Activated CD8-positive, alpha-beta T cell treated with anti-CD3 and anti-CD28 coated beads for 36 hours (primary cell): ENCODE results near the gene CAMK2G. TPM values are rescaled to one million over a fixed set of nuclear protein-coding genes. Genes with fewer than 3 reads are reported as not detected.

Source experiments
- ATAC-seq: fragments of 200-7000 bp; cut with Tn5 transposase; one replicate; pipeline ENCODE4 v1.10.0; 2021; ENCODE audit warnings: mild to moderate bottlenecking, moderate library complexity
- CTCF ChIA-PET: fragments of 350-600 bp; sonication (Branson Sonifier 250); formaldehyde crosslinking; loops from one replicate; lab custom pipeline; 2021; ENCODE audit warnings: antibody characterized with exemption; lab: Charles Lee
- POLR2A ChIA-PET: fragments of 350-600 bp; sonication (Branson Sonifier 250); formaldehyde crosslinking; loops from one replicate; lab custom pipeline; 2021; ENCODE audit warnings: antibody characterized with exemption; lab: Charles Lee
- DNase-seq: peaks from one replicate; pipeline ENCODE4 v3.0.0-alpha.2; 2020
- H3K27ac Mint-ChIP-seq: one replicate; pipeline ENCODE4 v1.8.0; 2021; ENCODE audit warnings: mild to moderate bottlenecking, mixed read lengths
- H3K27me3 Mint-ChIP-seq: one replicate; pipeline ENCODE4 v1.8.0; 2021; ENCODE audit warnings: mixed read lengths
- H3K36me3 Mint-ChIP-seq: one replicate; pipeline ENCODE4 v1.8.0; 2021; ENCODE audit warnings: low read depth, mixed read lengths
- H3K4me1 Mint-ChIP-seq: one replicate; pipeline ENCODE4 v1.8.0; 2021; ENCODE audit warnings: low read depth, mixed read lengths
- H3K4me3 Mint-ChIP-seq: one replicate; pipeline ENCODE4 v1.8.0; 2021; ENCODE audit warnings: mild to moderate bottlenecking, moderate library complexity, mixed read lengths
- H3K9me3 Mint-ChIP-seq: one replicate; pipeline ENCODE4 v1.8.0; 2021; ENCODE audit warnings: mixed read lengths
- intact Hi-C: fragments of 100-400 bp; cut with micrococcal nuclease; formaldehyde crosslinking; loops from one replicate; pipeline ENCODE4 v1.10.0; 2022
- total RNA-seq, 2 experiments: library from RNA; stranded (reverse); gene quantifications; one replicate each; pipeline ENCODE4 v1.2.3, GENCODE V29; 2021
- TF ChIP-seq, protein P1 (sequence below): fragments of 200-600 bp; IDR thresholded peaks from one replicate; pipeline ENCODE4 v1.8.0; 2022; ENCODE audit warnings: antibody characterized with exemption, mild to moderate bottlenecking

The CAMK2G gene
- total RNA-seq, 2 experiments from 2014 or later: 17.8 to 18.5 TPM

DNA sequence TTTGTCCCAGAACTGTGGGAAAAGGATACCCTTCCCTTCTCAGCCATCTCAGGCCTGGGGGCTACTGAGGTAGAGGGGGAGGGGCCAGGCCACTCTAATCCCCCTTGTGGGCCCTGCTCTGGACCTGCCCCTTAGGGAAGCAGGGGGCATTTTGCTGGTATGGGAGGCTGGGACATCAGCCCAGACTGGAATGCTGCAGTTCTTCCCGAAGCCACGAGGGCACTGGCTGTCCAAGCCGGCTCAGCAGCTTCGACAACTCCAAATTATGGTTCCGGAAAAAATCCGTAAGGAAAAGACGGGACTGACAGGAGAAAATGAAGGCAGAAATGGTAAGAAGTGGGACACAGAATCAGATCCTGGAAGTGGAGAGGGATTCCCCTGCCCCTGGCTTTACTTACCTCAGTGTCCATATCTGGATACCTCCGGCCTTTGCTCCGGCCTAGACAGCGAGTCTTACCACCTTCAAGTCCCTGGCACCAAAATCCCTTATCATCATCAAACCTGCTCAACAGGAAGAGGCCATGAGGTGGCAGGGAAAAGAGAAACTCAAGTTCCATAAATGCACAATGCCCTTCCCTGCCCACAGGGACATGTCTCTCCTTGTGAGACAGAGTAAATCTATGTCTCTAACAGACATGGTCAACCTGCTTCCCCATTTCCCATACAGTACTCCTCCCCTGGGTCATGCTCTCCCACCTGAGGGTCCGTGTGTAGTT lies 71.9 kb downstream of the CAMK2G start:
- no peaks in the 10 kb centered on the region for H3K27me3 Mint-ChIP-seq
- no peak overlapping the region for H3K4me3 Mint-ChIP-seq
- H3K36me3 Mint-ChIP-seq: peaks cover 53% of the 10 kb centered on the region
- intact Hi-C loops: no loop called here
- DNase-seq: no peak
- TF ChIP-seq, protein P1, sequence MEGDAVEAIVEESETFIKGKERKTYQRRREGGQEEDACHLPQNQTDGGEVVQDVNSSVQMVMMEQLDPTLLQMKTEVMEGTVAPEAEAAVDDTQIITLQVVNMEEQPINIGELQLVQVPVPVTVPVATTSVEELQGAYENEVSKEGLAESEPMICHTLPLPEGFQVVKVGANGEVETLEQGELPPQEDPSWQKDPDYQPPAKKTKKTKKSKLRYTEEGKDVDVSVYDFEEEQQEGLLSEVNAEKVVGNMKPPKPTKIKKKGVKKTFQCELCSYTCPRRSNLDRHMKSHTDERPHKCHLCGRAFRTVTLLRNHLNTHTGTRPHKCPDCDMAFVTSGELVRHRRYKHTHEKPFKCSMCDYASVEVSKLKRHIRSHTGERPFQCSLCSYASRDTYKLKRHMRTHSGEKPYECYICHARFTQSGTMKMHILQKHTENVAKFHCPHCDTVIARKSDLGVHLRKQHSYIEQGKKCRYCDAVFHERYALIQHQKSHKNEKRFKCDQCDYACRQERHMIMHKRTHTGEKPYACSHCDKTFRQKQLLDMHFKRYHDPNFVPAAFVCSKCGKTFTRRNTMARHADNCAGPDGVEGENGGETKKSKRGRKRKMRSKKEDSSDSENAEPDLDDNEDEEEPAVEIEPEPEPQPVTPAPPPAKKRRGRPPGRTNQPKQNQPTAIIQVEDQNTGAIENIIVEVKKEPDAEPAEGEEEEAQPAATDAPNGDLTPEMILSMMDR: no peak
- ATAC-seq: no peak
- CTCF ChIA-PET: interaction anchor here (1.0 kb wide), 1 partner anchor 77 kb away, joined by 3 read pairs; no protein-coding TSS in a partner anchor
- peaks cover 31% of the 10 kb centered on the region for H3K4me1 Mint-ChIP-seq
- H3K27ac Mint-ChIP-seq: peak overlapping the region; percentile 89
- POLR2A ChIA-PET: interaction anchor here (0.9 to 9.1 kb wide), 4 partner anchors 7 to 34 kb away, joined by 3 to 110 read pairs (median 3); no protein-coding TSS in a partner anchor
- no peaks in the 10 kb centered on the region for H3K9me3 Mint-ChIP-seq

DNA sequence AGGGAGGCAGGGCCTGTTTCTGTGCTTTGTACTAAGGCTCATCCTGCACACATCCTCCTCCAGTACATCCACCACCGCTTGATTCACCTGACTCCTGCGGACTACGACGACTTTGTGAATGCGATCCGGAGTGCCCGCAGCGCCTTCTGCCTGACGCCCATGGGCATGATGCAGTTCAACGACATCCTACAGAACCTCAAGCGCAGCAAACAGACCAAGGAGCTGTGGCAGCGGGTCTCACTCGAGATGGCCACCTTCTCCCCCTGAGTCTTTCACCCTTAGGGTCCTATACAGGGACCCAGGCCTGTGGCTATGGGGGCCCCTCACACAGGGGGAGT lies 73.1 kb downstream of the CAMK2G start:
- Mint-ChIP-seq H3K9me3 (no peaks in the 10 kb centered on the region), H3K36me3 (peaks cover 43% of the 10 kb centered on the region), H3K4me1 (peaks cover 20% of the 10 kb centered on the region), H3K27me3 (no peaks in the 10 kb centered on the region), H3K4me3 (no peak overlapping the region), H3K27ac (no peak overlapping the region)
- ATAC-seq (no peak), DNase-seq (no peak)
- CTCF ChIA-PET: no interaction called here
- intact Hi-C loops: no loop called here
- POLR2A ChIA-PET: interaction anchor here (0.7 to 3.9 kb wide), 5 partner anchors 9 to 20 kb away, joined by 3 to 23 read pairs (median 3); partner anchors contain the start of gene ZSWIM8
- TF ChIP-seq, protein P1: no peak

DNA sequence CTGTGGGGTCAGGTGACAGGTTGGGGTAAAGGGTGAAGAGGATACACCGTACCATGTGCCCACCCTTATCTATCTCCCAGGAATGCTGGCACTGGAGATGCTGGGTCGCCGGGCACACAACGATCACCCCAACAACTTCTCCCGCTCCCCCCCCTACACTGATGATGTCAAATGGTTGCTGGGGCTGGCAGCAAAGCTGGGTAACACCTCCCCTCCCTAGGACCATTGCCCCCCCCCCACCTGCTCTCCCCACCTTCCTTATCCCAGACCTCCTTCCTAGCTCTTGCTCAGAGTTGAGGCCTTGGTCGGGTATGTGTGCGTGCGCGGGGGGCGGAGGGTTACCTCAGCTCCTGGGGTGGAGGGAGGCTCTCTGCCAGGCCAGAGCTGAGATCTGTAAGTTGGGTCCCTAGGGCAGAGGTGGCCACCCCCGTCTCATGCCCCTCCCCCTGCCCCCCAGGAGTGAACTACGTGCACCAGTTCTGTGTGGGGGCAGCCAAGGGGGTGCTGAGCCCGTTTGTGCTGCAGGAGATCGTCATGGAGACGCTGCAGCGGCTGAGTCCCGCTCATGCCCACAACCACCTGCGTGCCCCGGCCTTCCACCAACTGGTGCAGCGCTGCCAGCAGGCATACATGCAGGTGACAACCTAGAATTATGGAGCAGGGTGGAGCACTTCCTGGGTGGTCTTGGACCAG lies 73.6 kb downstream of the CAMK2G start:
- H3K9me3 Mint-ChIP-seq: no peaks in the 10 kb centered on the region
- DNase-seq (no peak), ATAC-seq (no peak)
- TF ChIP-seq, protein P1: no peak
- CTCF ChIA-PET: interaction anchor here (0.9 kb wide), 1 partner anchor 9 kb away, joined by 3 read pairs; no protein-coding TSS in a partner anchor
- intact Hi-C loops: no loop called here
- peaks cover 38% of the 10 kb centered on the region for H3K36me3 Mint-ChIP-seq
- POLR2A ChIA-PET: interaction anchor here (0.7 to 3.9 kb wide), 4 partner anchors 9 to 21 kb away, joined by 3 to 23 read pairs (median 8); partner anchors contain the start of gene ZSWIM8
- no peak overlapping the region for H3K4me3 Mint-ChIP-seq
- no peak overlapping the region for H3K27ac Mint-ChIP-seq
- no peaks in the 10 kb centered on the region for H3K27me3 Mint-ChIP-seq
- H3K4me1 Mint-ChIP-seq: peaks cover 15% of the 10 kb centered on the region

DNA sequence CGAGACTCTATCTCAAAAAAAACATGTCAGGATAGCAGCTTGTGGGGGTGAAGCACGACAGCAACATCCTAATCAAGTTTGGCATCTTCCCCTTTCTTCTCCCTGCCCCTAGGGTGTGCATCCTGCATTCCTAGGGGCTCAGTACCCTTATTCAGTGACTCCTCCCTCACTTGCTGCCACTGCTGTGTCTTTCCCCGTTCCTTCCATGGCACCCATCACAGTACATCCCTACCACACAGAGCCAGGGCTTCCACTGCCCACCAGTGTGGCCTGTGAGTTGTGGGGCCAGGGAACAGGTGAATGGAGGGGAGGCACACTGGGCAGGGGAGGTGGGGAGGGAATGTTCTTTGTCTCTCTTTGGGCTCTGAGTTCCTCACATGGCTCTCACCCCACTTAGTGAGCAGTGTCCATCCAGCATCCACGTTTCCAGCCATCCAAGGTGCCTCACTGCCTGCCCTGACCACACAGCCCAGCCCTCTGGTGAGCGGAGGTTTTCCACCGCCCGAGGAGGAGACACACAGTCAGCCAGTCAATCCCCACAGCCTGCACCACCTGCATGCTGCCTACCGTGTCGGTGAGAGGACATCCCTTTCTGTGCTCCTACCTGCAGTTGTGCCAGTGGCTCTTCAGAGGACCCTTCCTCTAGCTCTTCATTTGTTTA lies 74.3 kb downstream of the CAMK2G start:
- H3K27ac Mint-ChIP-seq: peak overlapping the region; percentile 49
- no peak for DNase-seq
- H3K36me3 Mint-ChIP-seq: peaks cover 35% of the 10 kb centered on the region
- H3K27me3 Mint-ChIP-seq: no peaks in the 10 kb centered on the region
- H3K4me3 Mint-ChIP-seq: no peak overlapping the region
- peaks cover 14% of the 10 kb centered on the region for H3K4me1 Mint-ChIP-seq
- intact Hi-C loops: no loop called here
- ChIA-PET POLR2A (interaction anchor here (1.0 to 8.4 kb wide), 5 partner anchors 7 to 14 kb away, joined by 3 to 110 read pairs (median 12); partner anchors contain the start of genes NDST2 and ZSWIM8), CTCF (interaction anchor here (0.9 to 1.2 kb wide), 2 partner anchors 9 to 86 kb away, joined by 3 read pairs; no protein-coding TSS in a partner anchor)
- TF ChIP-seq, protein P1: no peak
- H3K9me3 Mint-ChIP-seq: no peaks in the 10 kb centered on the region
- no peak for ATAC-seq
